ENCODE data around the gene GPR155.
"Not testable (repeated sequence)": the region's sequence is repeated elsewhere in the genome, so short reads cannot be mapped to it uniquely, and the experiment has no call there.

Gene GPR155

DNA sequence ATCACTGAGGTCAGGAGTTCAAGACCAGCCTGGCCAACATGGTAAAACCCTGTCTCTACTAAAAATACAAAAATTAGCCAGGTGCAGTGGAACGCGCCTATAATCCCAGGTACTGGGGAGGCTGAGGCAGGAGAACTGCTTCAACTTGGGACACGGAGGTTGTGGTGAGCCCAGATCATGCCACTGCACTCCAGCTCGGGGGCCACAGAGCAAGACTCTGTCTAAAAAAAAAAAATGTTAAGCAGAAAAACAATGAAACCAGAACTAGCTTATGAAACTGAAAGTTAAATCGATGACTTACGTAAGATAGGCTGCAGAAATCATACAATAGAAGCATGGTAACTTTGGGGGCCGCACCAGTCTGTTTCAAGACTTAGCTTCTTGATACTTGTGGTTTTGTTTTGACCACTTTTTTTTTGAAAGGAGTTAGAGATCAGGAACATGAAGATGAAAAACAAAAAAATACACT is 6.2 kb upstream of the GPR155 start:
- DNase-seq (ENCODE audit: low spot score), result no peak

- no peak for DNase-seq (ENCODE audit: low spot score)
Observed at GRCh38 chr2:174491947-174492346, 5.1 kb upstream of the GPR155 start.

GRCh38 chr2:174490051-174490450 is 3.2 kb upstream of the GPR155 start:
- no peak for DNase-seq (ENCODE audit: low spot score)

DNA sequence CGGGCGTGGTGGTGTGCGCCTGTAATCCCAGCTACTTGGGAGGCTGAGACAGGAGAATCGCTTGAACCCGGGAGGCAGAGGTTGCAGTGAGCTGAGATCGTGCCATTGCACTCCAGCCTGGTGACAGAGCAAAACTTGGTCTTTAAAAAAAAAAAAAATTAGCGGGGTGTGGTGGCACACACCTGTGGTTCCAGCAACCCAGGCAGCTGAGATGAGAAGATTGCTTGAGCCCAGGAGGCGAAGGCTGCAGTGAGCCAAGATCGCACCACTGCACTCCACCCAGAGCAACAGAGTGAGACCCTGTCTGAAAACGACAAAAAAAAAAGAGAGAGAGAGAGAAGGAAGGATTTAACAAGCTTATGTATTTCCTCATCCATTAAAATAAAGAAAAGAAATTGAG is 2.7 kb upstream of the GPR155 start:
- DNase-seq (ENCODE audit: low spot score), result not testable (repeated sequence)

GRCh38 chr2:174487820-174488162 is 962 bp upstream of the GPR155 start:
- DNase-seq (ENCODE audit: low spot score), result no peak

- DNase-seq (ENCODE audit: low spot score), result peak; percentile 97
Observed at GRCh38 chr2:174487108-174487819, 435 bp upstream of the GPR155 start.

GRCh38 chr2:174485788-174486562 is 854 bp downstream of the GPR155 start:
- DNase-seq (ENCODE audit: low spot score), result peak; percentile 22

GRCh38 chr2:174485045-174485444 is 1.8 kb downstream of the GPR155 start:
- DNase-seq (ENCODE audit: low spot score), result not testable (repeated sequence)

- no peak for DNase-seq (ENCODE audit: low spot score)
Observed at GRCh38 chr2:174484573-174484972, 2.3 kb downstream of the GPR155 start.

GRCh38 chr2:174482854-174483253 is 4.0 kb downstream of the GPR155 start:
- DNase-seq (ENCODE audit: low spot score), result no peak

DNA sequence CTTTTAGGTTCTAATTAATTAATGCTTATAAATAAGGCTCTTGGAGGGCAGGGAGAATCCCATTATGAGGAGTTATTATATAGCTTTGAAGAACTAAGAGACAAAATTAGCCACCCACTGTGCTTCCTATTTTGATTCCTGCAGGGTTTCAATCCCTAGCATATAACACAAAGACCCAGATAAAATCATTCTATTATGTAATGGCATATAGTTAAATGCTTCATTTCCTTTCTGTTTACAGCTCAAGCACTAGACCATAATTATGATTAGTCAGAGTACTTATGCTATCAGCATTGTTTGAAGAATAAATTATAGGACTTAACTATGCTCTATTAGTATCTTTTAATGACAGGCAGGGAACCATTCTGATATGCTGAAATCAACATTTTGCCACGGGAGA is 9.1 kb downstream of the GPR155 start:
- no peak for DNase-seq (ENCODE audit: low spot score)

DNA sequence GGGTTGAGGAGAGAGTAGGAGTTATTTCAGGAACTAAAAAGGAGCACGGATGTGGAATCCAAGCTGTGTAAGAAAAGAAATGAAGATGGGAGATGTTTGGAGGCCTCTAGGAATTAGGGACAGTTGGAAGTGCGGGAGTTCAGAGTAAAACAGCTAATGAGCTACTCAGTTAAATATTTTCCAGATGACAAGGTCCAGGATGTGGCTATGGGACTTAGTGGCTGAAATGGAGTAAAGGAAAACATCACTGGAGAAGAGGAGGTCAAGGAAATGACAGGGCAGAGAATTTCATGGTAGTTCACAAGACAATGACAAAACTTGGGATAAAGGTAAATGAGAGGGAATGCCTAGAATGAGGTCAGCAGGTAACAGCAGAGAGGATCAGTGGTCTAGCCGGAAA is 13.0 kb downstream of the GPR155 start:
- no peak for DNase-seq (ENCODE audit: low spot score)

GRCh38 chr2:174465327-174465726 is 21.5 kb downstream of the GPR155 start:
- no peak for DNase-seq (ENCODE audit: low spot score)

DNA sequence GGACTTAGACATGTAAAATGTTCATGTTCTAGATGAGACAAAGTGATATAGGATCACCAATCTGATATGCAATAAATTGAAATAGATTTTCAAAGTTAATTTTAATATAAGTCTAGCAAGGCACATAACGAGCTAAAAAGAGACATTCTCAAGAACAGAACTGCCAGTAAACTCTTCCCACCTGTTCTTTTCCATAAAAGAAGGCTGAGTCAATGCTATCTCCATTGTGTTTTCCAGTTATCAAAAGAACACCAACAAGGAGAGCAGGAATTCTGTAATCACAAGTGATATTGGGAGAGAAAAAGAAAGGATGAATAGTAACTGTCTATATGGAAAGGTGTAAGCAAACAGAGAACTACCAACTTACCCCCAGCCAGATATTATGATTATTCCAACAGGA is 25.6 kb downstream of the GPR155 start:
- no peak for DNase-seq (ENCODE audit: low spot score)

- DNase-seq (ENCODE audit: low spot score), result no peak
Observed at GRCh38 chr2:174454566-174454965, 32.3 kb downstream of the GPR155 start.

- DNase-seq (ENCODE audit: low spot score), result no peak
Observed at GRCh38 chr2:174450021-174450816, 36.6 kb downstream of the GPR155 start.

DNA sequence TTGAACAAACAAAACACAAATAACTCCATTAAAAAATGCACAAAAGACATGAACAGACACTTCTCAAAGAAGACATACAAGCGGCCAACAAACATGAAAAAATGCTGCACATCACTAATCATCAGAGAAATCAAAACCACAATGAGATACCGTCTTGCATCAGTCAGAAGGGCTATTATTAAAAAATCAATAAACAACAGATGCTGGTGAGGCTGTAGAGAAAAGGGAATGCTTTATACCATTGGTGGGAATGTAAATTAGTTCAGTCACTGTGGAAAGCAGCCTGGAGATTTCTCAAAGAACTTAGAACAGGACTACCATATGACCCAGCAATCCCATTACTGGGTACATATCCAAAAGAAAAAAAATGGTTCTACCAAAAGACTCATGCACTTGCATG is 37.8 kb downstream of the GPR155 start:
- no peak for DNase-seq (ENCODE audit: low spot score)

- no peak for DNase-seq (ENCODE audit: low spot score)
Observed at GRCh38 chr2:174446531-174446930, 40.3 kb downstream of the GPR155 start.

- no peak for DNase-seq (ENCODE audit: low spot score)
Observed at GRCh38 chr2:174445248-174445647, 41.6 kb downstream of the GPR155 start.

GRCh38 chr2:174444761-174445160 is 42.1 kb downstream of the GPR155 start:
- no peak for DNase-seq (ENCODE audit: low spot score)

DNA sequence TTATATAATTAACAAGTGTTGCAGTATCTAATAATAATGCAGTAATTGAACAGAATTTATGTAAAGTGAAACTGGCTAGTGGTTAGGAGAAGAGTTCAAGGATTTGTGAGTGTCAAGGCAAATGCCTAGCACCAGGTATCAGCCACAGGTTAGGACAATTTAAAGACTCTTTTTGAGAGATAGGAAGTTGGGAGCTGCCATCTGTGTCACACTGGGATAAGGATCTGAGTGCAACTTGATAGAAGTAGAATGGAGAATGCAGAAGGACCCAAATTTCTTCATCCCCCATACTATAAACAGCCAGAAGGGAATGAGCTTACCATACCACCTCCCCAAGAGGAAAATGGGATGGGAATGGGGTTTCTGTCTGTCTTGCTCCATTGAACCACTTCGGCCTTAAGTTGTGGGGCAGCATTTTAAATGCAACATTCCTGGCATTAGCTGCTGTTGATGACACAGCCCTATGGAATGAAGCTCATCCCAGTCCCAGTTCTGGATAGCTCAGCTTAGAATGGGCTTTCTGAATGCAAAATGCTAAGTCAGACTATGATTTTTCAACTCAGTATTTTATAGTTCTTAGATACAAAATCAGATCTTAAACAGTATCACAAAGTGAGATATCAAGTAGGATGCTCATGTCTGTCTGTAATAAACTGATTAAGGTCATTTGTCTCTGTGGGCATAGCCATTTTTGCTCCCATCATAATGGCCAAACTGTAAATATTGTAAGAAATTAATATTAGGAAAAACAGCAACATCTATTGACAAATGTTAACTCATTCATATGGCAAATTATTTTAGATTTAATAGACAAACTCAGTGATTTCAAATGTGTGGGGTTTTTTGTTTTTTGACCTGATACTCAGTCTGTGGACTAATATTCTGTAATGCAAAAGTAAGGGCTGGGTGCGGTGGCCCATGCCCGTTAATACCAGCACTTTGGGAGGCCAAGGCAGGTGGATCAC is 44.0 kb downstream of the GPR155 start:
- DNase-seq (ENCODE audit: low spot score), result peak; percentile 38

- DNase-seq (ENCODE audit: low spot score), result no peak
Observed at GRCh38 chr2:174439950-174440349, 46.9 kb downstream of the GPR155 start.
